ACC112 (cell line): ENCODE measurements around the gene SPSB4.
"Not testable (repeated sequence)": the region's sequence is repeated elsewhere in the genome, so short reads cannot be mapped to it uniquely, and the experiment has no call there.

ENCODE experiments used
- H2AFZ ChIP-seq: fragments of 200-600 bp; sonication (generic); one replicate; pipeline ENCODE4 v1.6.0; 2017; ENCODE audit warnings: antibody characterized with exemption, low read length; ENCODE audit not compliant: unreplicated experiment
- H3K27ac ChIP-seq: fragments of 200-600 bp; sonication (generic); 2 replicates; pipeline ENCODE4 v1.5.1; 2014; ENCODE audit warnings: low read depth, mild to moderate bottlenecking, antibody characterized with exemption, low read length, moderate library complexity
- H3K27me3 ChIP-seq: fragments of 200-600 bp; sonication (generic); 2 replicates; pipeline ENCODE4 v1.6.1; 2014; ENCODE audit warnings: mild to moderate bottlenecking, antibody characterized with exemption, low read length, moderate library complexity, mixed read lengths; ENCODE audit not compliant: insufficient read depth
- H3K36me3 ChIP-seq: fragments of 200-600 bp; sonication (generic); 2 replicates; pipeline ENCODE4 v1.6.1; 2016; ENCODE audit warnings: mild to moderate bottlenecking, antibody characterized with exemption, low read length, moderate library complexity, mixed read lengths; ENCODE audit not compliant: insufficient read depth
- H3K4me1 ChIP-seq: fragments of 200-600 bp; sonication (generic); one replicate; pipeline ENCODE4 v1.6.1; 2016; ENCODE audit warnings: low read length, mixed read lengths; ENCODE audit not compliant: insufficient read depth, unreplicated experiment, control insufficient read depth
- H3K4me3 ChIP-seq: fragments of 200-600 bp; sonication (generic); 2 replicates; pipeline ENCODE4 v1.5.1; 2014; ENCODE audit warnings: mild to moderate bottlenecking, low read depth, low read length
- H3K79me2 ChIP-seq: fragments of 200-600 bp; sonication (generic); one replicate; pipeline ENCODE4 v1.6.0; 2016; ENCODE audit warnings: low read length; ENCODE audit not compliant: control insufficient read depth, unreplicated experiment, insufficient read depth

SPSB4 gene

GRCh38 chr3:141109751-141110150 is 58.6 kb downstream of the SPSB4 start:
- H3K4me3 ChIP-seq: no peak overlapping the region
- H3K27me3 ChIP-seq: 0 out of 2 replicates have a peak, but pooled peaks cover 13% of the 10 kb centered on the region
- H3K4me1 ChIP-seq: no peaks in the 10 kb centered on the region
- H3K79me2 ChIP-seq: no peaks in the 10 kb centered on the region
- H3K36me3 ChIP-seq: no peaks in the 10 kb centered on the region
- no peak overlapping the region for H3K27ac ChIP-seq
- H2AFZ ChIP-seq: no peak overlapping the region

- H3K4me3 ChIP-seq: no peak overlapping the region
- H3K36me3 ChIP-seq: no peaks in the 10 kb centered on the region
- H3K4me1 ChIP-seq: no peaks in the 10 kb centered on the region
- 0 out of 2 replicates have a peak, but pooled peaks cover 13% of the 10 kb centered on the region for H3K27me3 ChIP-seq
- no peaks in the 10 kb centered on the region for H3K79me2 ChIP-seq
- H2AFZ ChIP-seq: no peak overlapping the region
- H3K27ac ChIP-seq: no peak overlapping the region
Measured at GRCh38 chr3:141110322-141110721, 59.2 kb downstream of the SPSB4 start.

- Histone ChIP-seq H3K36me3 (no peaks in the 10 kb centered on the region), H3K79me2 (no peaks in the 10 kb centered on the region), H2AFZ (no peak overlapping the region), H3K4me3 (no peak overlapping the region), H3K4me1 (no peaks in the 10 kb centered on the region), H3K27ac (no peak overlapping the region), H3K27me3 (0 out of 2 replicates have a peak, but pooled peaks cover 13% of the 10 kb centered on the region)
Measured at GRCh38 chr3:141111364-141112155, 60.4 kb downstream of the SPSB4 start.

GRCh38 chr3:141112686-141113297 is 61.6 kb downstream of the SPSB4 start:
- Histone ChIP-seq H3K27ac (no peak overlapping the region), H3K4me3 (no peak overlapping the region), H3K27me3 (0 out of 2 replicates have a peak, but pooled peaks cover 13% of the 10 kb centered on the region), H3K36me3 (no peaks in the 10 kb centered on the region), H3K79me2 (no peaks in the 10 kb centered on the region), H3K4me1 (no peaks in the 10 kb centered on the region), H2AFZ (no peak overlapping the region)

- H3K36me3 ChIP-seq, H3K79me2 ChIP-seq, H2AFZ ChIP-seq, H3K4me3 ChIP-seq, H3K27ac ChIP-seq, H3K4me1 ChIP-seq: not testable (repeated sequence)
- 0 out of 2 replicates have a peak, but pooled peaks cover 13% of the 10 kb centered on the region for H3K27me3 ChIP-seq
Measured at GRCh38 chr3:141113680-141114079, 62.5 kb downstream of the SPSB4 start.

- Histone ChIP-seq H3K27ac (no peak overlapping the region), H2AFZ (no peak overlapping the region), H3K36me3 (no peaks in the 10 kb centered on the region), H3K4me1 (no peaks in the 10 kb centered on the region), H3K27me3 (0 out of 2 replicates have a peak, but pooled peaks cover 13% of the 10 kb centered on the region), H3K4me3 (no peak overlapping the region), H3K79me2 (no peaks in the 10 kb centered on the region)
Measured at GRCh38 chr3:141114179-141114745, 63.1 kb downstream of the SPSB4 start.

- 0 out of 2 replicates have a peak, but pooled peaks cover 13% of the 10 kb centered on the region for H3K27me3 ChIP-seq
- H3K27ac ChIP-seq: no peak overlapping the region
- no peaks in the 10 kb centered on the region for H3K4me1 ChIP-seq
- H3K4me3 ChIP-seq: no peak overlapping the region
- no peaks in the 10 kb centered on the region for H3K36me3 ChIP-seq
- no peaks in the 10 kb centered on the region for H3K79me2 ChIP-seq
- H2AFZ ChIP-seq: no peak overlapping the region
Measured at GRCh38 chr3:141114816-141115460, 63.8 kb downstream of the SPSB4 start.

GRCh38 chr3:141115789-141116541 is 64.8 kb downstream of the SPSB4 start:
- no peak overlapping the region for H3K4me3 ChIP-seq
- H3K36me3 ChIP-seq: no peaks in the 10 kb centered on the region
- H3K27ac ChIP-seq: no peak overlapping the region
- no peaks in the 10 kb centered on the region for H3K79me2 ChIP-seq
- H3K27me3 ChIP-seq: 0 out of 2 replicates have a peak, but pooled peaks cover 5% of the 10 kb centered on the region
- H2AFZ ChIP-seq: no peak overlapping the region
- H3K4me1 ChIP-seq: no peaks in the 10 kb centered on the region

- no peaks in the 10 kb centered on the region for H3K36me3 ChIP-seq
- no peaks in the 10 kb centered on the region for H3K4me1 ChIP-seq
- no peak overlapping the region for H2AFZ ChIP-seq
- no peaks in the 10 kb centered on the region for H3K79me2 ChIP-seq
- H3K4me3 ChIP-seq: no peak overlapping the region
- H3K27me3 ChIP-seq: 0 out of 2 replicates have a peak, but pooled peaks cover 5% of the 10 kb centered on the region
- no peak overlapping the region for H3K27ac ChIP-seq
Measured at GRCh38 chr3:141116721-141117120, 65.6 kb downstream of the SPSB4 start.

- H3K4me3 ChIP-seq, H3K36me3 ChIP-seq, H3K27me3 ChIP-seq, H2AFZ ChIP-seq, H3K4me1 ChIP-seq, H3K27ac ChIP-seq, H3K79me2 ChIP-seq: not testable (repeated sequence)
Measured at GRCh38 chr3:141117982-141118381, 66.8 kb downstream of the SPSB4 start.
